ENCODE results near the gene KHNYN.

The KHNYN gene

DNA sequence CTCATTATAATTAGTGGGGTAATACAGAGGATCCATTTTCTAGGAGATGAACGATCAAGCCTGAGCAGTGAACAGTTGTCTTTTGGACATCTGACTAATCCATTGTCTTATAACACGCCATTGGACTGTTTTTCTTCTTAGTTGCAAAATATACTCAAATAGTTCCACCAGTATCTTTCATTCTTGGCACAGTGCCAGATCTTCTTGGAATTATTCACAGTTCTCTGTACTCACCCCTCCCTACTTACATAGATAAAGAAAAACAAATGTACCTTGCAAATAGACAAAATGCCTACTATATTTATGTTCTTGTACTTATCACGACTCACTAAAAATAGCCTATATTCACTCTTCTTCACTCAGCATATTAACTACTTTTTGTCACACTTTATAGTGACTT is 4.0 kb upstream of the KHNYN start:
- DNase-seq: peak; percentile 16

DNA sequence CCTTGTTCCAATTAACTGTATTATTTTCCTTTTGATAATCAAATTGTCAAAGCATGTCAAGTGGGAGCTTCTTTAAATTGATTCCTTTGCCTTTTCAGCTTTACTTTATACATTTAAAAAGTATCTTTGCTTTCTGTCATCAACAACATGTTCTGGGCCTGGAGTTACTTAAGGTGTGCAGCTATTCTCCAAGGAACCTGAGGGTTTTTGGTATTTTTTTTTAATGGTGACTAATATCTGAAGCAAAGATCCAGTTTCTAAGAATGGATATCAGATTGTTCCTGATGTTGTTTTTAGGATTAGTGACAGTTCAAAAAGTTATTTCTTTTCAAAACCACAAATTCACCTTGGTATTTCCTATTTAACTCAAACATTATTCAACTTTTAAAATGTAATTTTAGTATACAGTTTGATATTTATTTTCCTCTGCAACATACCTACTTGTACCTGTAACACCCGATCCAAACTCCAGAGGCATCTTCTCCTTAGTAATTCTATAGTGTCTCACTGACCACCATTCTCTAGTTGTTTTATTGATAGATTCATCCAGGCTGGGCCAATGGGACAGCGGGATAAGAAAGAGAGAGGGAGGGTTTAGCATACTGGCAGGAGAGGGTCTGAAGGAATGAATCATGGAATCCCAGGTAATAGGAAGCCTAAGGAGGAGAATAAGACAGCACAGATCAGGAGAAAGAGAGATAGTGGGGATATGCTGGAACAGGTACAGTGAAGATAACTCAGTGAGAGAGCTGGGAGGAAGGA is 3.4 kb upstream of the KHNYN start:
- no peak for DNase-seq

DNA sequence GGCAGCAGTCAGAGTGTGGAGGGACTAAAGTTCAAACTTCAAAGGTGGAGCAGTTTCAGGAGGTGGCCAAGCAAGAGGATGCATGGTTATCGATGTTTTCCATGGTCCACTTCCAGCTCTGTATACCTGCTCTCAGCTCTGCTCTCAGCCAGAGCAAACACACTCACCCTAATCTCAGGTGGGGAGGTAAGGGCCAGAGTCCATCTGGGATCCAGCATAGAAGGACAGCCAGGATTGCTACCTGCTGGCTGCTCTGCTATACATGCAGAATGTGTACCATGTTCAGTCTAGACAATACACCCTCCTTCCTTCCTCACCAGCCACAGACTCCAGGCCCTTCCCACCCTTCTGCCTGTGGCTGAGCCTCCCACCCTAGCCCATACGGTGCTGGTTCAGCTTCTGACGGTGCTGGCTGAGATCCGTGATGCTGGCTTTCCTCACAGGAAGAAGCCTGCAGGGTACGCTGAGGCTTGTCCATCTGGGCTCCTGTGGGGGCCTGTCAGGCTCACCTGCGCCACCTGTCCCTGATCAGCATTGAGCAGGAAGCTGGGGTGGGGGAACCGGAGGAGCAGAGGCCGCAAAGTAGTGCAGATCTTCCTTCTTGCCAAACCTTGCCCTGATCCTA is 2.7 kb upstream of the KHNYN start:
- DNase-seq: no peak

DNA sequence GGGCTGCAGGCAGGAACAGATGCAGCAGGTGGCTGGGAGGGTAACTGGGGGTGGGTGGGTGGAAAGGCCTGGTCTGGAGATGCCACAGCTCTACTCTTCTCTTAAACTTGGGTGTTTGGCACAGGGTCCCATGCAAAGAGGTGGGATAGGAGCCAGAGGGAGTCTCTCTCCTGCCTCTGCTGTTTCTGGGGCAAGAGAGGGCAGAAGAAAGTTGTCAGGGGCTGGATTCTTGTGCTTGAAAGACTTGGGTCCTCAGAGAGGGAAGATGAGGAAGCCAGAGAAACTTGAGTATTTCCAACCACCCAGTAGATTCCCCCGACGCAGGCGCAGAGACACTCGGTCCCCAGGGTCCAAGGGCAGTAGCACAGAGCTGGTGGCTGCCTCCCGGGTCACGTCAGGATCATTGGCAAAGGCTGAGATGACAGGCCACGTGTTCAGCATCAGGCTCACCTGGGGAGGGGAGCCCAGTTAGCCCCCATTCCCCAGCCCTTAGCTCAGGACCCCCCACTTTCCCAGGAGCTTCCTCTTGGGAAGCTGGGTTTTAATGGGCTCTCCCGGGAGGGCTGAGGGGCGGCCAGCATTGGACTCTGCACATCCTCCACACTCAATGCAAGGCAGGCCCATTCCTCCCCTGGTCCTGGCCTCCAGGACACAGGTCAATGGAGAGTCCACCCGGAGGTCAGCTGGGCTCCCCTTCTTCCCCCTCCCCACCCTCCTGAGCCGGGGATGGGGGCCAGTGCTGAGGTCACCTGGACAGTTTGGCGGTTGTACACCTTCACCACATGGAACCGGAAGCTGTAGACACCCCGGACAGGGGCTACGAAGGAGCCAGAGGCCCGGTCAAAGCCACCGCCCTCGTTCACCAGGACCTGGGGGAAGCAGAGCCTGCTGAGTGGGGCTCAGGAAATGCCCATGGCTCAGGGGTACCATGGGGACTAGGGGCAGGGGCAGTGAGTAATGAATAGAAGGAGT is 1.9 kb upstream of the KHNYN start:
- DNase-seq: no peak

DNA sequence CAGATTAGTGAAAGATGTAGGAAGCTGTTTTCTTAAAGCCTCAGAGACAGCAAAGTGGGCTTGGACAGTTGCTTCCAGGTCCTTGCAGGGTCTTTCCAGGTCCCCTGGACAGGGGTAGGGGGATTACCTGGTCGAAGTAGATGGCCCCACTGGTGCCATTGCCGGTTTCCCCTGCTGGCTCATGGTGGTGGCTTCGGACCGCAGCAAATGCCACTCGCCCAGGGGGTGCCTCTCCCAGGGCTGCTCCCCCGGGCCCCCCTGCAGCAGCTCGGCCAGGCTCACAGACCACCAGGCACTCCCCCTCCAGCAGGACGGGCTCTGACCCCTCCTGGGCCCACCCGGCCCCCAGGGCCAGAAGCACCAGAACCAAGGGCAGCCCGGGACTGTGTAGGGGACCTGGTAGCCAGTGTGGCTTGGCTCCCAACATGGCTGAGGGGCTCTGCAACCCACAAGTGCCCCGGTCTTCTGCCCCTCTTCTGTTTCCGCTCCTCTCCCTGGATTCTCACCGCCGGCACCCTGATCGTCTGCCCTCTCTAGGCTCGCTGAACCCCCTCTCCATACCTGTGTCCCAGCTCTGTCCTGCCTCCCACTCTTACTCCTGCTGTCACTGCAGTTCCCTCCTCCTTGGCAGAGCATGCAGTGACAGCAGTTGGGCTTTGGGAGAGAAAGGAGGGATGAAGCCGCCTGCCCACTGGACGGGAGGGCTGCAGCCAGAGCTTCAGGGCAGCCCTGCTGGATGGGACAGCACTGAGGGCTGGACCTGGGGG is 943 bp upstream of the KHNYN start:
- DNase-seq: no peak

DNA sequence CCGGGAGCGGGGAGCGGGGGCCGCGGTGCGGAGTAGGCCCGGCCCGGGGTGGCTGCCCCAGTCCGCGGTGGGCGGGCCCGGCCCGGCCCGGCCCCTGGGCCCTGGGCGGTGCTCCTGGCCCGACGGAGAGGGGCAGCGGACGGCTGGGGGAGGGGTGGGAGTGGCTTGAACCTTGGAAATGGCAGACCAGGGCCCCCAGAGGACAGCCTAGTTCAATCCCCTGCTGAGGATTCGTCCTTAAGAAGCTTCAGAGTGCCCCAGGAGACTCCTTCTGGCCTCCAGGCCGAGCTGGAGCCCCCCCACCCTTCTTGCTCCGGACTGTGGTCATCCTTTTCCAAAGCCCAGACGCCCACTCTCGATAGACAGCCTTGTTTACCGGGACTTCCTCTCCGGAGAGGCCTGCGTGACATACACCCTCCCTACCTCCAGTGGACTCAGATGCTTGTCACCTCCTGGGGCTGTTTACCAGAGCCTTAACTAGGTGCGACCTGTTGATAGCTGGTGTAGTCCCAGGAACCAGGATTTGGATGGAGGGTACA is 458 bp downstream of the KHNYN start:
- peak; percentile 70 for DNase-seq

DNA sequence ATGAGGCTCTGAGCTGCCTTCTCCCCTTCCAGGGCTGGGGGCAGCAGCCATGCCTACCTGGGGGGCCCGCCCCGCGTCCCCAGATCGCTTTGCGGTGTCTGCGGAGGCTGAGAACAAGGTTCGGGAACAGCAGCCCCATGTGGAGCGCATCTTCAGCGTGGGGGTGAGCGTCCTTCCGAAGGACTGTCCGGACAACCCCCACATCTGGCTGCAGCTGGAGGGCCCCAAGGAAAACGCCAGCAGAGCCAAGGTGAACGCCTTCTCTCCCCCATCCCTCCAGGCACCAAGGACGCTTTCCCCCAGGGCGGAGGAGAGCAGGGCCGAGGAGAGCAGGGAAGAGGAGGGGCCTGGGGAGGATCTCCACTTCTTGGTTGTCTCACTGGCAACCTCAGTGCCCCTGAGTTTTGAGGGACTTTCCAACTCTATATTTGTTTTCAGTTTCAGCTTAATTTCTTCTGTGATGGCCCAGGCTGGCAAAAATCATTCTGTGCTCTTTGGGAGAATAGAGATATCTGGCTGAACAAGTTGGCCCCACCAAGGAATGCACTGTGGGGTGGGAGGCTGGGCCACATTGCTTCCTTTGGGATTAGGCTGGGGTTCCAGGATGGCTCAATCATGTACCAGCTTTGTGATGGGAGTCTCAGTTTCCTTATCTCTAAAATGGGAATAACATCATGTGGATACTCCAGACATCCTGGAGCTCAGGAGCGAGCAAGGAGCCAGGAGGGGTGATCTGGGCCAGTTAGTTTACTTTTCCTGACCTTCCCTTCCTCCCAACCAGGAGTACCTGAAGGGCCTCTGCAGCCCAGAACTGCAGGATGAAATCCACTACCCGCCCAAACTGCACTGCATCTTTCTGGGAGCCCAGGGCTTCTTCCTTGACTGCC is 1.2 kb downstream of the KHNYN start:
- DNase-seq: no peak

DNA sequence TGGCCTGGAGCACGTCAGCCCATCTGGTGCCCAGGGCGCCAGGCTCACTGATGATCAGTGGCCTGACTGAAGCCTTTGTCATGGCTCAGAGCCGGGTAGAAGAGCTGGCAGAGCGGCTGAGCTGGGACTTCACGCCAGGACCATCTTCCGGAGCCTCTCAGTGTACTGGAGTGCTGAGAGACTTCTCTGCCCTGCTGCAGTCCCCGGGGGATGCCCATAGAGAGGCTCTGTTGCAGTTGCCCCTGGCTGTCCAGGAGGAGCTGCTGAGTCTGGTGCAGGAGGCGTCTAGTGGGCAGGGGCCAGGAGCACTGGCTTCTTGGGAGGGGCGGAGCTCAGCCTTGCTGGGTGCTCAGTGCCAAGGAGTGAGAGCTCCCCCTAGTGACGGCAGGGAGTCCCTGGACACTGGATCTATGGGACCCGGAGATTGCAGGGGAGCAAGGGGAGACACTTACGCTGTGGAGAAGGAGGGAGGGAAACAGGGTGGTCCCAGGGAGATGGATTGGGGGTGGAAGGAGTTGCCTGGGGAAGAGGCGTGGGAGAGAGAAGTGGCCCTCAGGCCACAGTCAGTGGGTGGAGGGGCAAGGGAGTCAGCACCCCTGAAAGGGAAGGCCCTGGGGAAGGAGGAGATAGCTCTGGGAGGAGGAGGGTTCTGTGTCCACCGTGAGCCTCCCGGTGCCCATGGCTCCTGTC is 2.0 kb downstream of the KHNYN start:
- DNase-seq: peak; percentile 94

DNA sequence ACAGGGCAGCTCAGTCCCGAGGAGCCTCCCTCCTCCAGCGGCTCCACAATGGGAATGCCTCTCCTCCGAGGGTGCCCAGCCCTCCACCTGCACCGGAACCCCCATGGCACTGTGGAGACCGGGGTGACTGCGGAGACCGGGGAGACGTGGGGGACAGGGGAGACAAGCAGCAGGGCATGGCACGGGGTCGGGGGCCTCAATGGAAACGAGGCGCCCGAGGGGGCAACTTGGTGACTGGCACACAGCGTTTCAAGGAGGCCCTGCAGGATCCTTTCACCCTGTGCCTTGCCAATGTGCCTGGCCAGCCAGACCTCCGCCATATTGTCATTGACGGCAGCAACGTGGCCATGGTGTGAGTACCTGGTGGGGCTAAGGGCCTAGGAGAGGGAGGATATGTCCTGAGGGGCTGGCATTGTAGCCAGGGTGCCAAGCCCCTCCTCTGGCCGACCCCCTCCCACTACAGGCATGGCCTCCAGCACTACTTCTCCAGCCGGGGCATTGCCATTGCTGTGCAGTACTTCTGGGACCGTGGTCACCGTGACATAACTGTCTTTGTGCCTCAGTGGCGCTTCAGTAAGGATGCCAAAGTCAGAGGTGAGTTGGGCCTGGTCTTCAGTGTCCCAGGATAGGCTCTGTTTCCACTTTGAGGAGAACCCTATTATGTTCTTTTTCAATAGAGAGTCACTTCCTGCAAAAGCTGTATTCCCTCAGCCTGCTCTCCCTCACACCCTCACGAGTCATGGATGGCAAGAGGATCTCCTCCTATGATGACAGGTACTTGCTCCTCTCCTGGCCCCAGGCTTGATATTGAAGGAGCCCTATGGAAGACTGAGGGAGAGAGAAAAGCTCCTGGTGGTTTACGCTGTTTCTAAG is 2.7 kb downstream of the KHNYN start:
- no peak for DNase-seq

DNA sequence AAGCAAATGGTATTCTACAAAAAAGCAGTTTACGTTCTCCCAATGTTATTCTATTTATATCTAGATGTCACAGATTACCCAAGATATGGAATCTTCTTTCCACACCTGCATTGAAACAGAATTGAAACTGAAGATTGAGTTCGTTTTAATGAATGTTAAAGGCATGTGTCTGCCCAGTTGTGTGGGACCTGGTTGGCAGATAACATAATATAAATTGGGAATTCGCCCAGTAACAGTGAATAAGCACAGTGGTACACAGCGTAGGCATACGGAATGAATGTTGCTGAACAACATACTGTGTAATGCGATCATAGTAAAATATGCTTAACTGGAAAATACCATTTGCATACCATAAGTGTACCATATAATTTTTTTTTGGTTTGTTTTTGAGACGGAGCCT is 4.3 kb downstream of the KHNYN start:
- DNase-seq: no peak

DNA sequence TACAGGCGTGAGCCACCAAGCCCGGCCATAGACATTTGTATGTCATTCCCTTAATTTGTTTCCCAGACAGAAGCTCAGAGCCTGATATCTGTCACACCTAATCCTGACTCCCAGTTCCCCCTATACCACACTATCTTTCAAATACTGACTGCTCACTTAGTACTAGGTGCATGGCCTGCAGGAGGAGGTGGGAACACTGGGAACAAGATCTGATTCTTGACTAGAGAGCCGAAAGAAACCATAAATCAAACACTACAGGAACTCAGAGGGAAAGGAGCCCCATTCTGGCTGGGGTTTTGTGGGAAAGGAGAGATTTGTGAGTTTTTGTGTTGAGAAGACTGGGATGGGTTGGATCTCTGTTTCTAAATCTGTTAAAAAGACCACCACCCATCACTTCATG is 4.9 kb downstream of the KHNYN start:
- no peak for DNase-seq

DNA sequence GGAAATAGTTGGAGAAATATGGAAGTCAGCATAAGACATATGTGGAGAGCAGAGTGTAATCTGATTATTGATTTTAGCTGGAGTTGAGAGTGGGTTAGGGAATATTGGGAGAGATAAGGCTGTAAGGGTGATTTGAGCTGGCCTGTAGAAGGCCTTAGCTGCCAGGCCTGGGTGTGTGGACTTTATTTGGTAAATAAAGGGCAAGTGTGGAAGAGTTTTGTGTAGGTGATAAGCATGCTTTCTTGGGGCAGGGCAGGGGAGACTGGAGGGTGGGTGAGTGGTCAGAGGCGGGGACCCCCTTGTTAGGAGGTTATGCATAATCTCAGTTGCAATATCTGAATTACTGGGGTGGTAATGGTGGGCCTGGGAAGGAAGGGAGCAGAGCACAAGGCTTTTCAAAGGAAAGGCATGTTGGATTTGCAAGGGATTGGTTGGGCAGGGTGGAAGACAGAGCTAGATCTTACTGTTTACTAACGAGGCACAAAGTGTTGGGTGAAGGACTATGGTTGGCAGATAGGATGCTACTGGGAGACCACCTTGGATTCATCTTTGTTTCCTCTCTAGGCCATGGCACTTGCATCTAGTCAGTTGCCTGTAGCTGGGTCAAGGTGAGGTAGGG is 5.5 kb downstream of the KHNYN start:
- DNase-seq: no peak

DNA sequence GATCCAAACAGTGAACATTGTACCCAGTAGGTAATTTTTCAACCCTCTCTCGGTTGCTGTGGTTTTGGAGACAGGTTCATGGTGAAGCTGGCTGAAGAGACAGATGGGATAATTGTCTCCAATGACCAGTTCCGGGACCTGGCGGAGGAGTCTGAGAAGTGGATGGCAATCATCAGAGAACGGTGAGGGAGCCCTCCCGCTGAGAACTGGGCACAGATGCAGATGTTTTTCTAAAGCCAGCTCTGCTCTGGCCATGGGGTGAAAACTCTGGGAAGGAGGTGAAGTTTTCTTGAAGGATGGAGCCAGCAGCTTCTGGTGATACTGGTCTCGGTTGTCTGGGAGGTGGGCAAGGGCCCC is 6.2 kb downstream of the KHNYN start:
- no peak for DNase-seq

DNA sequence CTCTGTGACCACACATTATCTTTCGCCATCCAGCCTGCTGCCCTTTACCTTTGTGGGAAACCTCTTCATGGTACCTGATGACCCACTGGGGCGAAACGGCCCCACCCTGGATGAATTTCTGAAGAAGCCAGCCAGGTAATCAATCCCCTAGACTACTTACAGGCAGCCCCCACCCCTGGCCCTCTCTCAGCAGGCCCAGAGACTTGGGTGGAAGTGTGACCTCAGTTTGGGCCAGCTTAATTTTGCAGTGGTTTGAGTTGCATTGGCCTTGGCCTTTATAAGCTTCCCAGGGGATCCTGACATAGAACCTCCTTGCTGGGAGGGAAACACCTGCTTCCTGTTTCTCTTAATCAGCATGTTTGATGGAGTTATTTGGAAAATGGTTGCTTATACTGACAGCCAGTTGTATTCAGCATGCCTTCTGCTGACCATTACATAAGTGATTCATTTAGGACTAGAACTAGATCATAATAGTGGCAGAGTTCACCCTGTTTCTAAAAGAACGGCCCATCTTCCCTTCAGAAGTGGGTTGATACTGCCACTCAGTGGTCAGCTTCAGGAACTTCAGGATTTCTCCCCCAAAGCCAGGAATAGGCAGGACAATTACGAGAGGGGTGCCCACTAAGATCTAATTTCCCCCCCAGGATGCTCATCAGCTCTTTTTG is 6.7 kb downstream of the KHNYN start:
- DNase-seq: peak; percentile 70

DNA sequence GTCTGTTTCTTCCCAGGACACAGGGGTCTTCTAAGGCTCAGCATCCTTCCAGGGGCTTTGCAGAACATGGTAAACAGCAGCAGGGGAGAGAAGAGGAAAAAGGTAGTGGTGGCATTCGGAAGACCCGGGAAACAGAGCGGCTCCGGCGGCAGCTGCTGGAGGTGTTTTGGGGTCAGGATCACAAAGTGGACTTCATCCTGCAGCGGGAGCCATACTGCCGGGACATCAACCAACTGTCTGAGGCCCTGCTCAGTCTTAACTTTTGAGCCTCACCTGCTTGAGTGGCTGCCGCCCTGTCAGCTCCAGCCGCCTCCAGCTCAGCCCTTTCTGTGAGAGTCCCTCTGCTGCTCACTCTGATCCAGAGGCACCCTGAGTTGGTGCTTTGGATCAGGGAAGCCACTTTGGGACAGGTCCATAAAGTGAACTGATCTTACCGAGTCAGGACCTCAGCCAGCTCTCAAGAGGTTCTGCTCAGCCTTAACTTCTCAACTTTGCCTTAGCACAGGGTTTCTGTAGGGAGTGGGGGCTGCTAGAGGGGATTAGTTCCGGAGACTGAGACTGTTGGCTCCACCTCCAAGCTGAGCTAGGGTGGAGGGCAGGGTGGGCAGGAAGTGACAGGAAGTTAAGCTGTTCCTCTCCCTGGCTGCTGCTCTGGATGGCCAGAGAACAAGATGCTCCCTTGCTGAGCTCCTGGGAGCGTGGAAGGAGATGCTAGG is 7.4 kb downstream of the KHNYN start:
- peak; percentile 85 for DNase-seq

DNA sequence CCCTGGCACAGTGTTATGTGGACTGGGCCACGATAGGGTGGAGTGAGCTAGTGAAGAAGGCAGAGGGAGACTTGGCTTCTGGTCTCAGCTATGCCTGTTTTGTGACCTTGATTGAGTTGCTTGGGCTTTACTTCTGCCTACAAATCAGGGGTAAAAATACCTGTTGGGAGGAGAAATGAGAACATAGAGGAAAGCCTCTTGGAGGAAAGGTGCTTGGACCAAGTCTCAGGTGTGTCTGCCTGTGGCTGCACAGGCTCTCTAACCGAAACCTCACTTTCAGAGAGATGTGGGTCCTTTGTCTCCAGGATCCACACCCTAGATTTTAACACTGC is 7.9 kb downstream of the KHNYN start:
- DNase-seq: no peak

DNA sequence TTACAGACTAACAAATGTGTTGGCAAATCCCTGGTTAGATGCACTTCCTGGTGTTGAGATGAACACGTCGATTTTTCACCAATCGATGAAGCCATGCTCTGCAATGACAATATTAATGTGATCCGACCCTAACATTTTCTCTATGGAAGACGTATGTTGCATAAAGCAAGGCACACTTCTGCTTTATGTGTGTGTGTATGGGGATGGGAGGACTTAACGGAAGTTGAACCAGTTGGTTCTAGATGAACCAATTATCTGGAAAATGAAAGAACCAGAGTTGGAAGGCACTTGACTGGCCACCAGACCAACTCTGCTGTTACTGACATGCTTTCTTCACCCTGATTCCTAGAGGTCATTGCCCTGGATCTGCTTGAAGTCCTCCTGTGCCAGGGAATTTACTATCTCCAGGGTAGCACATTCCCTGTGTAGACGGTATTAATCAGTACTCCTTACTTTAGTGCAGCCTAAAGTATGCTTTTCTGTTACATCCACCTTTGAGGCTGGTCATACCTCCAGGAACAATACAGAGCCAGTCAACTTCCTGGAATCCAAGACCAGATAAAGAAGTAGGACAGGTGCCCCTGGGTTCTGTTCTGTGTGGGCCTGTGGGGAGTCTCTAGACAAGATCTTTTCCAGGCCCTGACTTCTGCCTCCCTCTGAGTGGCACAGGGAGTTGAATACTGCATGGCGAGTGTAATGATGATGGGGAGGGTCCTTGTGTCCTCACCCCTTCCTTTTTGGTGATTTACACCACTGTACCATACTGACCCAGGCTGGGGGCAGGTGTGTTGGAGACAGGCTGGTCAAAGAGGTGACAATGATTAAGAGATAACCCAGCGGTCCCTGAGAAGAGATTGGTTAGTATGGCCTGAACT is 8.7 kb downstream of the KHNYN start:
- DNase-seq: no peak

Measured in NCI-H82 (cell line).